ENCODE data around the gene INSR.
"Not testable (repeated sequence)": the region's sequence is repeated elsewhere in the genome, so short reads cannot be mapped to it uniquely, and the experiment has no call there.

Gene INSR

DNA sequence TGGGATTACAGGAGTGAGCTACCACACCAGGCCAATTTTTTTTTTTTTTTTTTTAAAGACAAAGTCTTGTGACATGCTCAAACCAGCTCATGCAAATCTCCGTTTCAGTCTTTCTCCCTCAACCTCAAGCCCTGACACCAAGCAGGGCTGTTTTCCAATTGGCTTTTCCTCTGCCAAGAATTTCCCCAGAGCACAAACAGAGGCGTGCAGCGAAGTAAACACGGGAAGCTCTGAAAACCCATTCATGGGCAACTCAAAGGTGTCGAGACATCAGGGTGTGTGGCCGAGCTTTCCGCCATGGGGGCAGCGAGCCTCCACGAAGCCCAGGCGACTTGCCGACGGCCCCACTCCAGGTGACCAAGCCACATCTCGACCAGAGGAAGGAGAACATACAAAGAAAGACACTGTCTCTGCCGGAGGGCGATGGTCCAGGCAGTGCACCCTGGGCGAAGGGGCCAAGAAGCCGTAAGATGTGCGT is 70.0 kb downstream of the INSR start:
- DNase-seq (ENCODE audit: low read depth) = no peak

DNA sequence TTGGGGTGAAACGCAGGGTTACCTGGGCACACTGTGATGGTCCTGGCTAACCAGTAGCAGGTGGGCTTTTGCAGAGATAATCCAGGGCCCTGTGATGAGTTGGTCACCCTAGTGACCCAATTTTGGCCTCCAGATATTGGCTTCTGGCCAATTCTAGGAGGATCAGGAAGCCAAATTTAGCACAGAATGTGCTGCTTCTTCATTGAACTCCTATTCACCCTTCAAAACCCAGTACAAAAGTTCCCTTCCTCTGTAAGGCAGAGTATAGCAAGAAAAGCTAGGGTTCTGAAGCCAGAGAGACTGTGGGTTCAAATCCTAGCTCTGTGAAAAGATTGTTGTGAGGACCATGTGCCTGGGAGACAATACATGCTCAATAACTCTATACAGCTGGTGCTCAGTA is 70.8 kb downstream of the INSR start:
- DNase-seq (ENCODE audit: low read depth) = no peak

DNA sequence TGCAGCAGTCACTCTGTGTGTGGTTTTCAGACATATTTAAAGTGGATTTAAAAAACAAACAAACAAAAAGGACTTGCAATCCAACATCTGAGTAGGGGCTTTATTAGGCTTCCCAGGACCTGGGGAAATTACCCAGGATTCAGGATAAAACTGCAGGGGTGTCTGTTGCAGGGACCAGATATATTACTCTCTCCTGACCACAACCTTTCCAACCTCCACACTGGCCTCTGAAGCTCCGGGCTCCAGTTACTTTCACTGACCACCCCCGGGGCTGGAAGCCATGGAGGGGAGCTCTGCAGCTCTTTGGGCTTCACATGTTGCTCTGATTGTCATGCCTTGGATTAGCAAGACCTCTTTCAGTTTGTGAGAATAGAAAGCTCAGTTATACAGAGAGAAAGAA is 75.2 kb downstream of the INSR start:
- no peak for DNase-seq (ENCODE audit: low read depth)

DNA sequence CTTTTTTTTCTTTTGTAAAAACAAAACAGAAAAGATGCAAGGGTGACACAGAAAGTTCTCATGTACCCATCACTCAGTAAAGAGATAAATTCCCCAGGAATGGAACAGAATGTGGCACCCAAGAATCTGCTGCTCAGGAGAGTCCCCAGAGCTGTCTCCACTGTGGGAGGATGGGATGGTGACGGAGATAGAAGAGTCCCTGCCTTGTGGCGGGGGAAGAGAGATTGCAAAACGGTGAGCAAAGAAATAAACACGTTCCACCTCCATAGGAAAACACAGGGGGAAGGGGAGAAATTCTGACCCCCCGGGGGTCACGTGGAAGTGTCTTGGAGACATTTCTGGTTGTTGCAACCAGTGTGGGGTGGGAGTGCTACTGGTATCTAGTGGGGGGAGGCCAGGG is 76.4 kb downstream of the INSR start:
- no peak for DNase-seq (ENCODE audit: low read depth)

DNA sequence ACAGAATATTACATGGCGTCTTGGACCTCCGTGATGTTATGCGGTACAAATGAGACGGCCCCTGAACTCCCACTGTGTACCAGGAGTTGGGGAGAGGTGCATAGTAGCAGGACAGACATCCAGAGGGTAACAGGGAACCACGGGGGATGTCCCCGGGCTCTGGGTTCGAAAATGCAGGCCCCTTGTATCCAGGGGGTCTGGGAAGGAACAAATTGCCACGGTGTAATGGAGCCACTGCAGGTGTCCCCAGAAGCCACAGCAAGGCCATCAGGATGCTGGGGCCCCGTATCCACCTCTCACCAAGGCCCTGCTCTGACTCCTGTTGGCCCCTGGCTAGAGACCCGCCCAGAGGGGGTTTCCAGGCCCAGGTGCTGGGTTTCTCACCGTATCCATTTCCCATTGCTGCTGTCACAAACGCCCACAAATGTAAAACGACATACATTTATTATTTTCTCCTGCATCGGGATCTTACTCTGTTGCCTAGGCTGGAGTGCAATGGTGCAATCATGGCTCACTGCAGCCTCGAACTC is 77.8 kb downstream of the INSR start:
- no peak for DNase-seq (ENCODE audit: low read depth)

DNA sequence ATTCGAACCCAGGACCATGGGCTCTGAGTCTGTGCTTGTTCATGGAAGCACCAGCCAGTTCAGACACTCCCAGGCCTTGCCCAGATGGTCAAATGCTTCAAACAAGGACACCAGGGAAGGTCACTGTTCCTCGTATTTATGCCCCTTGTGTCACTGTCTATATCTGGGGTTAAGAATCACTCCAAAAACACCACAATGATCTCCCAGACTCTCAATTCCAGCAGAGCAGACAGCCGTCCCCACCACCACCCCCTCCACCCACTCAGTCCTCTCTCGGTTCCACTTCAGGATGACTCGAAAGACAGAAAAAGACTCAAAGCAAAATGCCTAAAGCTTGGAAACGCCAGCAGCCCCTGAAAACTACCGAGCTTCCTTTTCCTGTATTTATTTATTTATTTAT is 79.0 kb downstream of the INSR start:
- DNase-seq (ENCODE audit: low read depth) = no peak

DNA sequence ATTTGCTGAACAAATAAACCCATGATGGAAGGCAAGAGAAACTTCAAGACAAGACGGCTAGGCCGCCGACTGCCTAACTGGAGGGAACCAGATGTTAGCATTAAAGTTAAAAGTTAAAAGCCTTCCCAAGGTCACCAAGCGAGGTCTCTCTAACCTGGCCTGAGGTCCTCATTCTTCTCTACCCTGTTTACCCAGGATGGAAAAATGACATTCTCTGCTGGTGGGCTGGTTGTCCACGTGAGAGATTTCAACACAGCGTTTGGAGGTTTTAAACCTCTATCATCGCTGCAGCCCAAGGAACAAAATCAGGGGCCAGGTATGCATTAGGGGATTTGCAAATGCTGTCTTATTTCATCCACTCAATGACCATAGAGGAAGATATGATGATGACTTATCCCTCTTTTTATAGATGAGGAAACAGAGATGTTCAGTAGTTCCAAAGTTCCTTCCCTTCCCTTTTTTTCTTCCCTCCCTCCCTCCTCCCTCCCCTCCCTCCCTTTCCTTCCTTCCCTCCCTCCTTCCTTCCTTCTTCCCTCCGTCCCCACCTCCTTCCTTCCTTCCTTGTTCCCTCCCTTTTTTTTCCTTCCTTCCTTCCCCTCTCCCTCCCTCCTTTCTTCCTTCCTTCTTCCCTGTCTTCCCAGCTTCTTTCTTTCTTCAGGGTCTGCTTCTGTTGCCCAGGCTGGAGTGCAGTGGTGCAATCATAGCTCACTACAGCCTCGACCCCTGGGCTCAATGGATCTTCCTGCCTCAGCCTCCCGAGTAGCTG is 79.7 kb downstream of the INSR start:
- DNase-seq (ENCODE audit: low read depth) = no peak

DNA sequence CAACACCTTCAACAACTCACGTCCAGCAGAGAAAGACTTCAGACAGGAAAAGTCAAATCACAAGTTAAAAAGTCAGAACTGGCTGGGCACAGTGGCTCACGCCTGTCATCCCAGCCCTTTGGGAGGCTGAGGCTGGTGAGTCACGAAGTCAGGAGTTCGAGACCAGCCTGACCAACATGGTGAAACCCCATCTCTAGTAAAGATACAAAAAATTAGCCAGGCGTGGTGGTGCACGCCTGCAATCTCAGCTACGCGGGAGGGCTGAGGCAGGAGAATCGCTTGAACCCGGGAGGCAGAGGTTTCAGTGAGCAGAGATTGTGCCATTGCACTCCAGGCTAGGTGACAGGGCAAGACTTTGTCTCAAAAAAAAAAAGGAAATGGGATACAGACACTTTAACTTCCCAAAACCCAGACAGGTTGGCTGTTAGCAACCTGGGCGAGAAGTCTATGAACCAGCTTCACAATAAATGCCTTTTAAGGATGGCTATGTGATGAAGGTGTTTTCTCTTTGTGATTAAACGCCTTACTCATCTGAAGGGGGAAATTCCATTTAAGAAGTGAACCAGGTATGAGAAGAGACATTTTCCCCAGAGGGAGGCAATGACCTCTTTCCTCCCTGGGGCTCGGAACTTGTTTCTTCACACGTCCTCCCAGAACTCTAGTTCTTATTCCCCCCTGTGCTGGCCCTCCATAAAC is 80.4 kb downstream of the INSR start:
- DNase-seq (ENCODE audit: low read depth) = no peak

DNA sequence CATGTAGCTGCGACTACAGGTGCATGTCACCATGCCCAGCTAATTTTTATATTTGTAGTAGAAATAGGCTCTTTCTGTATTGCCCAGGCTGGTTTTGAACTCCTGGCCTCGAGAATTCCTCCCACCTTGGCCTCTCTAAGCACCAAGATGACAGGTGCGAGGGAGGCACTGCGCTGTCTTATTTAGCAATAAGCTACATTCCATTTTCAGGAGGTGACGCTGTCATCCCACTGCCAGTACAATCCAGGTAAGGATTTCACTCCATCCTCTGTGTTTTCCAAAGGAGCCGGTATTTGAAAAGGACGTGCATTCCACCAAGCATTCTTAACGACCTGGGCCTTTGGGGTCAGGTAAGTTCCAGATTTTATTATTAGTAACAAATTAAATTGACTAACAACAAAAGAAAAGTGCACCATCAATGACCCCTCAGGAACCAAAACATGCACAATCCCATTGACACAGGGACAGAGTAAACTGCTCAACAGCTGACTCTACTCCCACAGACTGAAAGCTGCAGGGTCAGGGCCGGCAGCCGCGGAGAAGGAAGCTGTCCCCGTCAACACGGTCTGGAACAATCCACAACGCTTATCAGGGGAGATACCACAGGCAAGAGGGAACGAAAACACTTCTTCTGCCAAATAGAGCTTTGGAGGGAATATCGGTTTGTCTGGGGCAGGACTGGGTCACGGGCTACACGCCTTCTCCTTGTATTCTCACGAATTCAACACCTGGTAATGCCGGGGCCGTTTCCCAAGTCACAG is 82.8 kb downstream of the INSR start:
- DNase-seq (ENCODE audit: low read depth) = no peak

DNA sequence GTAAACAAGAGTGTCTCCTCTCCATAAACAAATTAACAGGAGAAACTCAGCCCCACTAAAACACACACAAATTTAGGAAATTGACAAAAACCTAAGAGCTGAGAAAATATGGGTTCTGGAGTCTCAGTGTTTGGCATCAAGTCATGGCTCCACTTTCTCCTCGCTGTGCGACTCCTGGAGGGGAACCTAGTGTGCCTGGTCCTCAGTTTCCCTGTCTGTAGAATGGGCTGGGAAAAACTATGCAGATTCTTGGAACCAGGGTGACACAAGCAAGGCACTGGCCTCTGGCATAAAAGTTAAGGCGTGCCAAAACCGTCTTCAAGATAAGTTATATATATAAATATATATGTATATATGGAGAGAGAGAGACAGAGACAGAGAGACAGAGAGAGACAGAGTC is 83.9 kb downstream of the INSR start:
- DNase-seq (ENCODE audit: low read depth) = no peak

DNA sequence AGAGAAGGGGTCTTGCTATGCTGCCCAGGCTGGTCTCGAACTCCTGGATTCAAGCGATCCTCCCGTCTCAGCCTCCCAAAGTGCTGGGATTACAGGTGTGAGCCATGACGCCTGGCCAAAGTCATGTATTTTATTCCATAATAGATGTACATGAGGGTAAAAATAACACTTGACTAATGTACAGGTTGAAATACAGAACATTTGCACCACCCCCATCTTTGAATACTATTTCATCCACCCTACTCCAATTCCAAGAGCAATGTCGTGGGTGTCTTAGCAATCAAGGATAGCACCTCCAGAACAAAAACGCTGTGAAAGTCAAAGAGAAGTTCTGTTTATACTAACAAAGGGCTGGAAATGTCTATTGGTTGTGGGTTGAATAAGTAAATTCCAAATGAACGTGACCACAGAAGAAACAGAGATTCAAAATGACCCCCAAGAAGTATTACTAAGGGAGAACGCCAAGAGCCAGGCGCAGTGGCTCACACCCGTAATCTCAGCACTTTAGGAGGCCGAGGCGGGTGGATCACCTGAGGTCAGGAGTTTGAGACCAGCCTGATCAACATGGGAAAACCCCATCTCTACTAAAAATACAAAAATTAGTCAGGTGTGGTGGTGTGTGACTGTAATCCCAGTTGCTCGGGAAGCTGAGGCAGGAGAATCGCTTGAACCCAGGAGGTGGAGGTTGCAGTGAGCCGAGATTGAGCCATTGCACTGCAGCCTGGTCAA is 84.5 kb downstream of the INSR start:
- DNase-seq (ENCODE audit: low read depth) = not testable (repeated sequence)

DNA sequence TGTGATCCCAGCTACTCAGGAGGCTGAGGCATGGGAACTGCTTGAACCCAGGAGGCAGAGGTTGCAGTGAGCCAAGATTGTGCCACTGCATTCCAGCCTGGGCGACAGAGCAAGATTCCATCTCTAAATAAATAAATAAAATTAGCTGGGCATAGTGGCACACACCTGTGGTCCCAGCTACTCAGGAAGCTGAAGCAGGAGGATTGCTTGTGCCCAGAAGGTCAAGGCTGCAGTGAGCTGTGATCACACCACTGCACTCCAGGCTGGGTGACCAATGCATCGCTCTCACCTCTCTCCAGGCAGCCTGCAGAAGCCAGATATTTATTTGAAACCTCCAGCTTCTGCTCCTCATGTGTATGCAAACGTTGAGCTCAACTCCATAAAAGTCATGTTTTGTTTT is 85.2 kb downstream of the INSR start:
- not testable (repeated sequence) for DNase-seq (ENCODE audit: low read depth)

DNA sequence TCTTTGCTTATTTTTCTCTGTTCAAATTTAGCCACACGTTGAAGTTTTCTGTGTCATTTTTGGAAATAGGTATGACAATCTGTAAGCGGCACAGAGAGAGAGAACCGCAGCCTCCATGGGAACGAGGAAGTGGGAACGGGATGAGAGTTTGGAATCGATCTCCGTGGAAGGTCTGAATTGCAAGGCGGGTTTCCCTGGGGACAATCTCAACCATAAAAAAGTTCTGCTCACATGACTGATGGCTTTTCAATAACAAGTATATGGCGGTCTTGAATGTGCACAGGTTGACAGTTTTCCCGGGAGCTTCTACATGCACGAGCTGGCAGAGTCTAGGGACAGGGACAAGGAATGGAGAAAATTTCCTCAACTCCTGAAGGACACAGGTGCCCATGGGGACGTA is 90.9 kb downstream of the INSR start:
- DNase-seq (ENCODE audit: low read depth) = no peak

DNA sequence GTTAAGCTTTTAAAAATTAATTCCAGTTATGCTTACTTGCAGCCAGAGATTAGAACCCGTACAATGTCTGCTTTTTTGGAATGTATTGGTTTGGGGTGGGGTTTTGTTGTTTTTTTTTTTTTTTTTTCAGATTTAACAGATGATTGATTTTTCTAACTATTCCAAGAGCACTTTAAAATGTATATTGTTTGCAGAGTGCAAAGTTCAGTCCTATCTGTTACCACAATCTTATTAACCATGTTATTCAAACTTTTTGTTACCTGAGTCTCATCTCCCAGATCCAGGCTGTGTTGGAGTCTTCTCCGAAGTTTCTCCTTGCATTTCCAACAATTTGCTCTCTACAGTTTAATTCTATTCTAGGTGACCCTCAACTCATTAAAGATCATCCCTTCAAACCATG is 91.3 kb downstream of the INSR start:
- DNase-seq (ENCODE audit: low read depth) = no peak

DNA sequence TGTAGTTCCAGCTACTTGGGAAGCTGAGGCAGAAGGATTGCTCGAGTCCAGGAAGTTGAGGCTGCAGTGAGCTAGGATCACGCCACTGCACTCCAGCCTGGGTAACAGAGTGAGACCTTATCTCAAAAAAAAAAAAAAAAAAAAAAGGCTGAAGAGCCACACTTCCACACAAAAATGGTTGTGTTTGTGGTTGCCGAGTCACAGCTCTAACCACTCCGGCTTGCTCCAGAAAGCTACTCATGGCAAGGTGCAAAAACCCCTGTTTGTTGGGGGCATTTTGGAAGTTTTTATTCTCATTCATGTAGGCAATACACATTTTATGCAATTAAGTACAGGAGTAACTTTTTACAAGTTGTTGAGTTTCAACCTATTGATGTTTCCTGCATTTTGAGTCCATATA is 93.5 kb downstream of the INSR start:
- no peak for DNase-seq (ENCODE audit: low read depth)

DNA sequence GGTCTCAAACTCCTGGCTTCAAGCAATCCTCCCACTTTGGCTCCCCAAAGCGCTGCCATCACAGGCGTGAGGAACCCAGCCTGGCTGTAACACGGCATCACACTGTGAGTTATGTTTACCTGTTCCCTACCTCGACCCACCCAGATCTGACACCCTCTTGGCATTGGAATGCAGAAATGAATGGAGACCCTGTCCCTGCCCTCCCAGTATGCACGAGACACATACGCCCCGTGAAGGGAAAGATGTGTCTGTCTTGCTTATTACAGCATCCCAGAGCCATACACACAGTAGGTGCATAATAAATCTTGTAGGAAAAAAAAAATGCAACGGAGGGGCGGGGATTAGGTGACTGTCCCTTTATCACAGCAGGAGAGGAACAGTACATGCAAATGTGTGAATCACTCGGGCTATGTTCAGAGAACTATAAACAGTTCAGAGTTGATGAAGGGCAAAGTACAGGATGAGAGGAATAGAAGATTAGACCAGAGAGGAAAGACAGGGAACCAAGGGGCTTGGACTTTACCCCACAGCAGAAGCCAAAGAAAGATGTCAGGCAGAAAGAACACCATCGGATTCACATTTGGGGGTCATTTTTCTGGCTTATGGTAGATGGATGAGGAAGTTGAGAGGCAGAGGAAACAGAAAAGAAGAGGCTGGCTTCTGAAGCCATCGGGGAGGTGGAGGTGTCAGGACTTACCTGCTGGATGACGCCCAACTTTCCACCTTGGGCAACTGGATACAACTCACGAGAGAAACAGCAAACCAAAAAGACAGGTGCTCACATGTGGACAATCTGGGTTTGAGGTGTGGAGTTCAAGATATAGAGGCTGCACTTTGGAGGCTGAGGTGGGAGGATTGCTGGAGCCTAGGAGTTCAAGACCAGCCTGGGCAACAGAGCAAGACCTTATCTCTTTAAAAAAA is 94.3 kb downstream of the INSR start:
- DNase-seq (ENCODE audit: low read depth) = no peak

DNA sequence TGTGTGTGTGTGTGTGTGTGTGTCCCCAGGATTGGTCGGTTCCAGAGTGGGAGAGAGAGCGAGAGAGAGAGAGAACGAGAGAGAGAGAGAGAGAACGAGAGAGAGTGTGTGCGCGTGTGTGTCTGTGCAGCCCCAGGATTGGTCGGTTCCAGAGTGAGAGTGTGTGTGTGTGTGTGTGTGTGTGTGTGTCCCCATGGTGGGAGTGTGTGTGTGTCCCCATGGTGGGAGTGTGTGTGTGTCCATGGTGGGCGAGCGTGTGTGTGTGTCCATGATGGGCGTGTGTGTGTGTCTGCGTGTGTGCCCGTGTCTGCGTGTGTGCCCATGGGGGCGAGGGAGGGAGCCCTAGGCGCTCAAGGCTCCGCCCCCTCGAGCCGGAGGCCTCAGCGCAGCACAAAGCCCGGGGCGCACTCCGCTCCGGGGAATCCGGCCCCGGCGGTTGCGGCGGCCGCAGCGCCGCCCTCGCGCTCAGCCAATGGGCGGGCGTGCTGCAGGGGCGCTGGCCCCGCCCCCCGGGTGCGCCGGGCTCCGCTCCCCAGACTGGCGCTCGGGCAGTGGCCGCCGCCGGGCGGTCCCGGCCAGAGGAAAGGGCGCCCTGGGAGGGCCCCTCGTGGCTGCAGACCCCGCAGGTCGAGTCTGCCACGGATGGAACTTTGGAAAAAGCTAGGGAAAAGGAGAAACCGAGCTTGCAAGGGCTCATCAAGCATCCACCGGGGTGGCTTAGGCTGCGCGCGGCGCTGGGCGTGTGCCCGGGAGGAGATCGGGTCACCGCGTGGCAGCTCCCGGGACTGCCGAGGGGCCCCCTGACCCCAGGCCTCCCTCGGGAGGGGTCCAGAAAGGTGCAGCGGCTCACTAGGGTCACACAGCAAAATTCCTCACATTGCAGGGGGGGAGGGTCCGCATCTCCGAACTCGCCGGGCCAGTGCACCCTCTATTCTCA is 96.2 kb downstream of the INSR start:
- peak; percentile 77 for DNase-seq (ENCODE audit: low read depth)

DNA sequence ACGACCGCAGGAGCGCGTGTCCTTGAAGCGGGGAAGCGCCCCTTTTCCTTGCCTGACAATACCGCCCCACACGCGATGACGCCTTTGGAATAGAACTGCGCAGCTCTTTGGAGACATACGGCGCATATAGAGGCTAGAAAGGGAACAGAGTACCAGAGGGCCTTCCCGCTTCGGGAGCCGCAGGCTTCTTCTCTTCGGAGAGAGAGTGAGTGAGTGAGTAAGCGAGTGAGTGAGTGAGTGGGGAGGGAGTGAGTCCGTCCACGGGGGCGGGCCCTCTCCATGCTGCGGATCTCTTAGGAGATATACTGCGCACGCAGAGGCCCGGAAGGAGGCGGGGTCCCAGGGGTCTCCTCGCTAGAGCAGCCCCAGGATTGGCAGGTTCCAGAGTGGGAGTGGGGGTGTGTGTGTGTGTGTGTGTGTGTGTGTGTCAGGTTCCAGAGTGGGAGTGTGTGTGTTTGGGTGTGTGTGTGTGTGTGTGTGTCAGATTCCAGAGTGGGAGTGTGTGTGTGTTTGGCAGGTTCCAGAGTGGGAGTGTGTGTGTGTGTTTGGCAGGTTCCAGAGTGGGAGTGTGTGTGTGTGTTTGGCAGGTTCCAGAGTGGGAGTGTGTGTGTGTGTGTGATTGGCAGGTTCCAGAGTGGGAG is 97.0 kb downstream of the INSR start:
- peak; percentile 69 for DNase-seq (ENCODE audit: low read depth)

DNA sequence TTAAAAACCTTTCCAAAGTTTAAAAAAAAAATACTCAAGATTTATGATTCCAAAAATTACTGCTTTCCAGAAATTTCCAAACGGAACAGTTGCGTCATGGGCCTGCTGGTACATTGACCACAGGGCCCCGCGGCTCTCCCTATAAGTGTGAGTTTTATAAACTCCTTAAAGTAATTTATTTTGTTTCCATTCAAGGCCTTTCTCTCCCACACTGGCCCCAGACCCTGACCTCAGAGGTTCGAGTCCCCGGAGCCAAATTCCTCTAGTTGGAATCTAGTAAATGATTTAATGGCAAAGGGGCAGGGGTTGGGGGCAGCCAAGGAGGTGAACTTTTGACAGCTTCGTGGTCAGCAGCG is 97.5 kb downstream of the INSR start:
- DNase-seq (ENCODE audit: low read depth) = no peak
